Loucy (cell line): Measurements from ENCODE around the gene PEX14.
A peak's percentile ranks its signal among the peaks of the same experiment; 100 is the strongest.

ENCODE experiments used
- H2AFZ ChIP-seq: fragments of 200-600 bp; sonication (generic); 2 replicates; pipeline ENCODE4 v1.6.0; 2016; ENCODE audit warnings: antibody characterized with exemption, mild to moderate bottlenecking, low read length, moderate library complexity
- H3F3A ChIP-seq: fragments of 200-600 bp; 2 replicates; pipeline ENCODE4 v1.6.0; 2016; ENCODE audit warnings: antibody characterized with exemption, low read depth, mild to moderate bottlenecking
- H3K27me3 ChIP-seq: fragments of 200-600 bp; sonication (generic); 2 replicates; pipeline ENCODE4 v1.6.1; 2014; ENCODE audit warnings: low read length, mild to moderate bottlenecking; ENCODE audit not compliant: insufficient read depth, poor library complexity, severe bottlenecking
- H3K36me3 ChIP-seq: fragments of 200-600 bp; sonication (generic); 2 replicates; pipeline ENCODE4 v1.6.1; 2016; ENCODE audit warnings: low read length; ENCODE audit not compliant: insufficient read depth
- H3K4me1 ChIP-seq: fragments of 200-600 bp; sonication (generic); 2 replicates; pipeline ENCODE4 v1.5.1; 2014; ENCODE audit warnings: low read length, mild to moderate bottlenecking; ENCODE audit not compliant: insufficient read depth, poor library complexity, severe bottlenecking
- H3K4me2 ChIP-seq: fragments of 200-600 bp; sonication (generic); 2 replicates; pipeline ENCODE4 v1.6.0; 2014; ENCODE audit warnings: antibody characterized with exemption, low read length, low read depth, mild to moderate bottlenecking; ENCODE audit not compliant: poor library complexity, severe bottlenecking
- H3K4me3 ChIP-seq: fragments of 200-600 bp; sonication (generic); 2 replicates; pipeline ENCODE4 v1.5.1; 2014; ENCODE audit warnings: low read length, mild to moderate bottlenecking, mixed read lengths; ENCODE audit not compliant: poor library complexity, severe bottlenecking
- H3K79me2 ChIP-seq: fragments of 200-600 bp; sonication (generic); 2 replicates; pipeline ENCODE4 v1.6.1; 2014; ENCODE audit warnings: low read length; ENCODE audit not compliant: insufficient read depth
- H3K9ac ChIP-seq: fragments of 200-600 bp; sonication (generic); 2 replicates; pipeline ENCODE4 v1.6.0; 2014; ENCODE audit warnings: mild to moderate bottlenecking, low read depth, low read length, moderate library complexity; ENCODE audit not compliant: poor library complexity, severe bottlenecking
- H3K9me2 ChIP-seq: fragments of 200-600 bp; sonication (generic); replicated peaks from 2 replicates; pipeline ENCODE4 v1.6.1; 2016; ENCODE audit warnings: low read depth, low read length, mixed read lengths
- H3K9me3 ChIP-seq: fragments of 200-600 bp; sonication (generic); 2 replicates; pipeline ENCODE4 v1.6.1; 2014; ENCODE audit warnings: mild to moderate bottlenecking, antibody characterized with exemption, low read length, low read depth; ENCODE audit not compliant: insufficient read depth
- H4K20me1 ChIP-seq: fragments of 200-600 bp; sonication (generic); 2 replicates; pipeline ENCODE4 v1.6.0; 2014; ENCODE audit warnings: antibody characterized with exemption, low read length, mild to moderate bottlenecking; ENCODE audit not compliant: insufficient read depth, poor library complexity, severe bottlenecking
- EZH2phosphoT487 ChIP-seq: fragments of 200-600 bp; IDR thresholded peaks from 2 replicates; pipeline ENCODE4 v1.6.1; 2018; ENCODE audit warnings: antibody characterized with exemption, mild to moderate bottlenecking, moderate library complexity, borderline replicate concordance
- TF ChIP-seq, protein P1 (sequence below): fragments of 200-600 bp; sonication (generic); conservative IDR thresholded peaks from 2 replicates; pipeline ENCODE4 v1.5.1; 2014; ENCODE audit warnings: mild to moderate bottlenecking, antibody characterized with exemption, low read length

The PEX14 gene

DNA sequence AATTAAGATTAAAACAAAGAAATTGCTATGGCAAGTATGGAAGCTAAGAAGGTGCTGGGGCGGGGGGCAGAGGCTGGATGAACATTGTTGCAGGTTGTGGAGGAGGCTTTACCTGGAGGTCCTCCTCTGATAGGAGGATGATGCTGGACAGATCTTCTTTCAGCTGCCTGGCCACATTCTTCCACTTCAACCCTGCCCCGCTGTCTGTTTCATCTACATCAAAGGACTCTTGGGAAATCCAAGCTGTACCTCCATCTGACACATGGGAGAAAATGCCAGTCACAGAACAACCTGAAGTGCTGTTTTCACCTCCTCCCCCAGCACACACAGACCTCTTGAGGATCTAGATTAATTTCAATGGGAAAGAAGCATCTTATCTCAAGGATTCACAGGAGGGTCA is 7.7 kb upstream of the PEX14 start:
- Histone ChIP-seq H4K20me1 (no peaks in the 10 kb centered on the region), H3K27me3 (no peaks in the 10 kb centered on the region), H3K4me3 (no peak overlapping the region), H2AFZ (no peak overlapping the region), H3K9me3 (no peaks in the 10 kb centered on the region), H3F3A (no peaks in the 10 kb centered on the region), H3K79me2 (peaks cover 11% of the 10 kb centered on the region), H3K4me2 (no peak overlapping the region), H3K36me3 (peaks cover 36% of the 10 kb centered on the region; the same call in 1 of the 2 replicates), H3K9me2 (no peaks in the 10 kb centered on the region), H3K4me1 (peaks cover 9% of the 10 kb centered on the region), H3K9ac (no peak overlapping the region)
- TF ChIP-seq EZH2phosphoT487 = no peak
- TF ChIP-seq, protein P1, sequence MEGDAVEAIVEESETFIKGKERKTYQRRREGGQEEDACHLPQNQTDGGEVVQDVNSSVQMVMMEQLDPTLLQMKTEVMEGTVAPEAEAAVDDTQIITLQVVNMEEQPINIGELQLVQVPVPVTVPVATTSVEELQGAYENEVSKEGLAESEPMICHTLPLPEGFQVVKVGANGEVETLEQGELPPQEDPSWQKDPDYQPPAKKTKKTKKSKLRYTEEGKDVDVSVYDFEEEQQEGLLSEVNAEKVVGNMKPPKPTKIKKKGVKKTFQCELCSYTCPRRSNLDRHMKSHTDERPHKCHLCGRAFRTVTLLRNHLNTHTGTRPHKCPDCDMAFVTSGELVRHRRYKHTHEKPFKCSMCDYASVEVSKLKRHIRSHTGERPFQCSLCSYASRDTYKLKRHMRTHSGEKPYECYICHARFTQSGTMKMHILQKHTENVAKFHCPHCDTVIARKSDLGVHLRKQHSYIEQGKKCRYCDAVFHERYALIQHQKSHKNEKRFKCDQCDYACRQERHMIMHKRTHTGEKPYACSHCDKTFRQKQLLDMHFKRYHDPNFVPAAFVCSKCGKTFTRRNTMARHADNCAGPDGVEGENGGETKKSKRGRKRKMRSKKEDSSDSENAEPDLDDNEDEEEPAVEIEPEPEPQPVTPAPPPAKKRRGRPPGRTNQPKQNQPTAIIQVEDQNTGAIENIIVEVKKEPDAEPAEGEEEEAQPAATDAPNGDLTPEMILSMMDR = no peak

DNA sequence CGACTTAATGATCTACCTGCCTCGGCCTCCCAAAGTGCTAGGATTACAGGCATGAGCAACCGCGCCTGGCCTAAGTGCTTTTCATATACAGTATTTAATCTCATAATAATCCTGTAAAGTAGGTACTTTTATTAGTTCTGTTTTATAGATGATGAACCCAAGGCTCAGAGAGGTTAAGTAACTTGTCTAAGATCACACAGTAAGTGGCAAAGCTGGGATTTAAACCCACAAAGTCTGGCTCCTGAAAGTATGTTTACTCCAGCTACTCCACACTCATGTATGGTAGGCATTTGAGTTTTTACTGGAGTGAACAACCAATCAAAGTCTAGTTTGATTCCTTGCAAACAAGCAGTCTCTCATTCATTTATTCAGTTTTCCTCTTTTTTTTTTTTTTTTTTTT is 4.7 kb upstream of the PEX14 start:
- Histone ChIP-seq H3K4me3 (no peak overlapping the region), H3K27me3 (no peaks in the 10 kb centered on the region), H3K9ac (no peak overlapping the region), H3K4me1 (peaks cover 13% of the 10 kb centered on the region), H4K20me1 (peaks cover under 1% of the 10 kb centered on the region), H3K4me2 (no peak overlapping the region), H3K9me2 (no peaks in the 10 kb centered on the region), H3K79me2 (peaks cover 13% of the 10 kb centered on the region), H3F3A (no peaks in the 10 kb centered on the region), H2AFZ (no peak overlapping the region), H3K36me3 (peaks cover 17% of the 10 kb centered on the region; the same call in 1 of the 2 replicates), H3K9me3 (no peaks in the 10 kb centered on the region)
- TF ChIP-seq, protein P1 = no peak
- TF ChIP-seq EZH2phosphoT487 = no peak

DNA sequence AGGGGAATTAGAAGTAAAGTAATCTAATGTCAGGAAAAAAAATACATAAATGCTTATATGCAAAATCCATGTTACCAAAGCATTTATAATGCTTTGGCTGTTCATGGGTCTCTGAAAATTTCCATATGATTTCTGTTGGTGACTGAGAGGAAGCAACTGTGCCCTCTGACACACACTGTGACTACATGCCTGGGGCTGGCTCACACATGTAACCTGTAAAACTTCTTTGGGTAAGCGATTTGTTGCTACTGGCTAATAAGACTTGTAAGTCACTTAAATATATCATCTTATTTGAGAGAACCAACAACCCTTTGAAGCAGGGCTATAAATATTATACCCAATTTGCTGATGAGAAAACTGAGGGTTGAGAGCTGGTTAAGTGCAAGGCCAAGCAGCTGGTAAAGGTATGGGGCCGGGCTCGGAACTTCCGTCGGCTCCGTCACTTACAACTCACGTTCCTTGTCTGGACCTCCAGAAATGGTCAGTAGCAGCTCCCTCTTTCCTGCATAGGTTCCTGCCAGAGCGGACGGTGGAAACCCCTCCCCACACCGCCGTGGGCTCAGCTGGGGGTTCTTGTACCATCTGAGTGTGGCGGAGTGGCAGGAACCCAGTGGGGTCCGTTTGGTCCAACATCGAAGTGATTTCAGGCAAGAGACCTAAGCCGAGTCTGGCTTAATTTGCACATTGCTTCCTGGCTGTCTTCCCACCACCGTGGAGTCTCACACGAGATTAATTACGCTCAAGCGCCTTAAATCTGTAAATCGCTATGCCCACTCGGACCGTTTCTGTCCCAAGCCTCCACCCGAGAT is 3.1 kb upstream of the PEX14 start:
- no peaks in the 10 kb centered on the region for H3F3A ChIP-seq
- H3K36me3 ChIP-seq = peaks cover 17% of the 10 kb centered on the region; the same call in 1 of the 2 replicates
- peak overlapping the region; percentile 92 for H3K4me3 ChIP-seq
- peak overlapping the region; percentile 70 for H3K9ac ChIP-seq
- H3K4me2 ChIP-seq = peak overlapping the region; percentile 76
- H3K79me2 ChIP-seq = peaks cover 29% of the 10 kb centered on the region
- peaks cover 13% of the 10 kb centered on the region for H4K20me1 ChIP-seq
- H3K4me1 ChIP-seq = peaks cover 27% of the 10 kb centered on the region
- H2AFZ ChIP-seq = peak overlapping the region; percentile 97
- no peaks in the 10 kb centered on the region for H3K27me3 ChIP-seq
- TF ChIP-seq, protein P1 = no peak
- TF ChIP-seq EZH2phosphoT487 = no peak
- H3K9me3 ChIP-seq = no peaks in the 10 kb centered on the region
- H3K9me2 ChIP-seq = no peaks in the 10 kb centered on the region
